ENCODE data around the gene EFCAB6. TPM values are rescaled to one million over a fixed set of nuclear protein-coding genes. Genes with fewer than 3 reads are reported as not detected.

EFCAB6 gene
- total and polyA plus RNA-seq, 2 donors: 1.1 to 1.4 TPM

GRCh38 chr22:43508489-43508888 lies 303.6 kb downstream of the EFCAB6 start:
- Histone ChIP-seq H3K4me3 (ENCODE audit: low read length in 2 of 2) (no peak overlapping the region), H3K27ac (ENCODE audit: low read depth in 1 of 2, low read length in 1 of 2) (no peak overlapping the region), H3K36me3 (ENCODE audit: control insufficient read depth in 2 of 2, insufficient read depth in 2 of 2, low read length in 1 of 2) (no peaks in the 10 kb centered on the region), H3K4me1 (ENCODE audit: control insufficient read depth in 2 of 2, insufficient read depth in 2 of 2, low read length in 2 of 2) (no peaks in the 10 kb centered on the region), H3K9me3 (ENCODE audit: control insufficient read depth in 2 of 2, insufficient read depth in 1 of 2, low read length in 1 of 2) (no peaks in the 10 kb centered on the region), H3K27me3 (ENCODE audit: control insufficient read depth in 2 of 2, insufficient read depth in 1 of 2, low read length in 1 of 2) (no peaks in the 10 kb centered on the region)
- no peak for DNase-seq (ENCODE audit: low read depth in 6 of 9, low spot score in 9 of 9)

DNA sequence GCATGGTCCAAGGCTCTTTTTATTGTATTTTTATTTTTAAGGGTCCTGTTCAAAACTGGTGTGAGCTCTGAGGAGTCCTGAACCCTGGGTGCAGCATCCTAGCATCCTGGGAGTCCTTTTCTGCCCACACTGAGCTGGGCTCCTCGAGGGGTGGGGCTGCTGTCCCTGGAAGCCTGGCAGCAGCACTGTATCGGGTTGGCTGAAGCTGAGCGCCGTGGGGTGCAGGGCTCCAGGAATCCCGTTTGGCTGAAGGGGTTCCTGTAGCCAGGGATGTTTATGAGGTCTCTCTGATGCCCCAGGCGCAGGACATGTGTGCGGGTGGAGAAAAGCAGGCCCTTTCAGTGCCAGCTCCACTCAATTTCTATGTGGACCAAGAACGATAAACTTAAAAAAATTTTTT lies 304.9 kb downstream of the EFCAB6 start:
- no peaks in the 10 kb centered on the region for H3K27me3 ChIP-seq (ENCODE audit: control insufficient read depth in 2 of 2, insufficient read depth in 1 of 2, low read length in 1 of 2)
- no peaks in the 10 kb centered on the region for H3K36me3 ChIP-seq (ENCODE audit: control insufficient read depth in 2 of 2, insufficient read depth in 2 of 2, low read length in 1 of 2)
- H3K4me3 ChIP-seq (ENCODE audit: low read length in 2 of 2): no peak overlapping the region
- H3K9me3 ChIP-seq (ENCODE audit: control insufficient read depth in 2 of 2, insufficient read depth in 1 of 2, low read length in 1 of 2): no peaks in the 10 kb centered on the region
- DNase-seq (ENCODE audit: low read depth in 6 of 9, low spot score in 9 of 9): no peak
- H3K27ac ChIP-seq (ENCODE audit: low read depth in 1 of 2, low read length in 1 of 2): no peak overlapping the region
- WGBS: 79% methylated on average over 8 of the region's 8 CpGs
- no peaks in the 10 kb centered on the region for H3K4me1 ChIP-seq (ENCODE audit: control insufficient read depth in 2 of 2, insufficient read depth in 2 of 2, low read length in 2 of 2)

GRCh38 chr22:43506487-43506886 lies 305.6 kb downstream of the EFCAB6 start:
- no peaks in the 10 kb centered on the region for H3K36me3 ChIP-seq (ENCODE audit: control insufficient read depth in 2 of 2, insufficient read depth in 2 of 2, low read length in 1 of 2)
- no peaks in the 10 kb centered on the region for H3K9me3 ChIP-seq (ENCODE audit: control insufficient read depth in 2 of 2, insufficient read depth in 1 of 2, low read length in 1 of 2)
- no peaks in the 10 kb centered on the region for H3K4me1 ChIP-seq (ENCODE audit: control insufficient read depth in 2 of 2, insufficient read depth in 2 of 2, low read length in 2 of 2)
- H3K27ac ChIP-seq (ENCODE audit: low read depth in 1 of 2, low read length in 1 of 2): no peak overlapping the region
- no peak overlapping the region for H3K4me3 ChIP-seq (ENCODE audit: low read length in 2 of 2)
- no peaks in the 10 kb centered on the region for H3K27me3 ChIP-seq (ENCODE audit: control insufficient read depth in 2 of 2, insufficient read depth in 1 of 2, low read length in 1 of 2)
- no peak for DNase-seq (ENCODE audit: low read depth in 6 of 9, low spot score in 9 of 9)
- WGBS: 84% methylated on average over 12 of the region's 12 CpGs

GRCh38 chr22:43505896-43506295 lies 306.2 kb downstream of the EFCAB6 start:
- no peak for DNase-seq (ENCODE audit: low read depth in 6 of 9, low spot score in 9 of 9)
- 88% methylated on average over 8 of the region's 8 CpGs for WGBS
- H3K4me1 ChIP-seq (ENCODE audit: control insufficient read depth in 2 of 2, insufficient read depth in 2 of 2, low read length in 2 of 2): no peaks in the 10 kb centered on the region
- no peaks in the 10 kb centered on the region for H3K9me3 ChIP-seq (ENCODE audit: control insufficient read depth in 2 of 2, insufficient read depth in 1 of 2, low read length in 1 of 2)
- H3K36me3 ChIP-seq (ENCODE audit: control insufficient read depth in 2 of 2, insufficient read depth in 2 of 2, low read length in 1 of 2): no peaks in the 10 kb centered on the region
- H3K4me3 ChIP-seq (ENCODE audit: low read length in 2 of 2): no peak overlapping the region
- no peaks in the 10 kb centered on the region for H3K27me3 ChIP-seq (ENCODE audit: control insufficient read depth in 2 of 2, insufficient read depth in 1 of 2, low read length in 1 of 2)
- H3K27ac ChIP-seq (ENCODE audit: low read depth in 1 of 2, low read length in 1 of 2): no peak overlapping the region

DNA sequence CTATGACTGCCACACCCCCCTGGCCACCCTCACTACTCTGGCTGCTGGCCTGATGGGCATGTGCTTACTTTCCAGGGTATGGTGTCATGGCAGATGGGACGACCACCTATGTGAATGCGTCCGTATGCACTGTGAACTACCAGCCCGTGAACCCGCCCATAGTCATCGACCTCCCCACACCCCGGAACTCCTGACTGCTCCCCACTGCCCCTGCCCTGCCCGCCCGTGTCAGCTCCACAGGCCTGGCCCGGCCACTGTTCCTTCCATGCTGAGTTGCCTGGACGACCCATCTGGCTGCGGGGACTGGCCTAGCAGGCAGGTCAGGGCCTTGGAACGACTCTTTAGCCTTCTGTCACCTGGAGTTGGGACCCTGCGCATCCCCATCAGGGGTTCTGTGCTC lies 306.7 kb downstream of the EFCAB6 start:
- Histone ChIP-seq H3K27me3 (ENCODE audit: control insufficient read depth in 2 of 2, insufficient read depth in 1 of 2, low read length in 1 of 2) (no peaks in the 10 kb centered on the region), H3K9me3 (ENCODE audit: control insufficient read depth in 2 of 2, insufficient read depth in 1 of 2, low read length in 1 of 2) (no peaks in the 10 kb centered on the region), H3K27ac (ENCODE audit: low read depth in 1 of 2, low read length in 1 of 2) (no peak overlapping the region), H3K4me3 (ENCODE audit: low read length in 2 of 2) (no peak overlapping the region), H3K4me1 (ENCODE audit: control insufficient read depth in 2 of 2, insufficient read depth in 2 of 2, low read length in 2 of 2) (no peaks in the 10 kb centered on the region), H3K36me3 (ENCODE audit: control insufficient read depth in 2 of 2, insufficient read depth in 2 of 2, low read length in 1 of 2) (no peaks in the 10 kb centered on the region)
- 96% methylated on average over 14 of the region's 14 CpGs for WGBS
- no peak for DNase-seq (ENCODE audit: low read depth in 6 of 9, low spot score in 9 of 9)

- DNase-seq (ENCODE audit: low read depth in 6 of 9, low spot score in 9 of 9): no peak
- H3K4me1 ChIP-seq (ENCODE audit: control insufficient read depth in 2 of 2, insufficient read depth in 2 of 2, low read length in 2 of 2): no peaks in the 10 kb centered on the region
- H3K4me3 ChIP-seq (ENCODE audit: low read length in 2 of 2): no peak overlapping the region
- no peaks in the 10 kb centered on the region for H3K27me3 ChIP-seq (ENCODE audit: control insufficient read depth in 2 of 2, insufficient read depth in 1 of 2, low read length in 1 of 2)
- WGBS: 97% methylated on average over 7 of the region's 7 CpGs
- H3K36me3 ChIP-seq (ENCODE audit: control insufficient read depth in 2 of 2, insufficient read depth in 2 of 2, low read length in 1 of 2): no peaks in the 10 kb centered on the region
- H3K9me3 ChIP-seq (ENCODE audit: control insufficient read depth in 2 of 2, insufficient read depth in 1 of 2, low read length in 1 of 2): no peaks in the 10 kb centered on the region
- H3K27ac ChIP-seq (ENCODE audit: low read depth in 1 of 2, low read length in 1 of 2): no peak overlapping the region
Observed at GRCh38 chr22:43504666-43505261, 307.3 kb downstream of the EFCAB6 start.

- H3K27me3 ChIP-seq (ENCODE audit: control insufficient read depth in 2 of 2, insufficient read depth in 1 of 2, low read length in 1 of 2): no peaks in the 10 kb centered on the region
- 99% methylated on average over 3 of the region's 3 CpGs for WGBS
Observed at GRCh38 chr22:43504068-43504467, 308.0 kb downstream of the EFCAB6 start.

DNA sequence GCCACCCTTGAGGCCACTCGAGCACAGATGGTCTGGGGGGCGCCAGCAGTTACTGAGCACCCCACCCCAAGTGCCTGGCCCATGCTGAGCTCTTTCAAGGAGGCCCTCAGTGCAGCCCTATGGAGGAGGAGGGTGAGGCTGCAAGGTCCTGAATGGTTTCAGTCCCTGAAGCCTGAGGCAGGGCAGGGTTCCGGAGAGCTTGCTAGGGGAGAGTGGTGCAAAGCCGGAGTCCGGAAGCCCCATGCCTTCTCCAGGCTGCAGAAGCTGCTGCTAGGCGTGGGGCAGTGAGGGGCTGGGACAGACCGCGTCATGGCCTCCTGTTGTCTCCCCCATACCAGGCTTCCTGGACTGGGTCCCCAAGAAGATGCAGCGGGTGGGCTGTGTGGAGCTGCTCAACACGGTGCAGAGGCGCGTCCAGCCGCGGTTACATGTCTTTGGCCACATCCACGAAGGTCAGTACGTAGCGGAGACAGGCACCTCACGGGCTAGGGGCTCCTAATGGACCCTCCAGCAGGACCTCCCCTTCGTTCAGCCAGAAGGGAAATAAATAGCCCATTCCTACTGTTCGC lies 309.7 kb downstream of the EFCAB6 start:
- 87% methylated on average over 20 of the region's 20 CpGs for WGBS
- Histone ChIP-seq H3K4me1 (ENCODE audit: control insufficient read depth in 2 of 2, insufficient read depth in 2 of 2, low read length in 2 of 2) (no peaks in the 10 kb centered on the region), H3K27ac (ENCODE audit: low read depth in 1 of 2, low read length in 1 of 2) (no peak overlapping the region), H3K9me3 (ENCODE audit: control insufficient read depth in 2 of 2, insufficient read depth in 1 of 2, low read length in 1 of 2) (peaks cover 0 to 7% of the 10 kb centered on the region in 2 donors), H3K27me3 (ENCODE audit: control insufficient read depth in 2 of 2, insufficient read depth in 1 of 2, low read length in 1 of 2) (no peaks in the 10 kb centered on the region), H3K4me3 (ENCODE audit: low read length in 2 of 2) (no peak overlapping the region), H3K36me3 (ENCODE audit: control insufficient read depth in 2 of 2, insufficient read depth in 2 of 2, low read length in 1 of 2) (no peaks in the 10 kb centered on the region)
- no peak for DNase-seq (ENCODE audit: low read depth in 6 of 9, low spot score in 9 of 9)

More at GRCh38 chr22:43504068-43504467, 308.0 kb downstream of the EFCAB6 start:
- Histone ChIP-seq H3K27ac (ENCODE audit: low read depth in 1 of 2, low read length in 1 of 2) (no peak overlapping the region), H3K36me3 (ENCODE audit: control insufficient read depth in 2 of 2, insufficient read depth in 2 of 2, low read length in 1 of 2) (no peaks in the 10 kb centered on the region), H3K9me3 (ENCODE audit: control insufficient read depth in 2 of 2, insufficient read depth in 1 of 2, low read length in 1 of 2) (no peaks in the 10 kb centered on the region), H3K4me1 (ENCODE audit: control insufficient read depth in 2 of 2, insufficient read depth in 2 of 2, low read length in 2 of 2) (no peaks in the 10 kb centered on the region), H3K4me3 (ENCODE audit: low read length in 2 of 2) (no peak overlapping the region)
- DNase-seq (ENCODE audit: low read depth in 6 of 9, low spot score in 9 of 9): no peak

- 80% methylated on average over 11 of the region's 11 CpGs for WGBS
Observed at GRCh38 chr22:43501878-43502277, 310.2 kb downstream of the EFCAB6 start.

More at GRCh38 chr22:43501878-43502277, 310.2 kb downstream of the EFCAB6 start:
- Histone ChIP-seq H3K9me3 (ENCODE audit: control insufficient read depth in 2 of 2, insufficient read depth in 1 of 2, low read length in 1 of 2) (peaks cover 0 to 8% of the 10 kb centered on the region in 2 donors), H3K27ac (ENCODE audit: low read depth in 1 of 2, low read length in 1 of 2) (no peak overlapping the region), H3K4me1 (ENCODE audit: control insufficient read depth in 2 of 2, insufficient read depth in 2 of 2, low read length in 2 of 2) (no peaks in the 10 kb centered on the region), H3K4me3 (ENCODE audit: low read length in 2 of 2) (no peak overlapping the region), H3K27me3 (ENCODE audit: control insufficient read depth in 2 of 2, insufficient read depth in 1 of 2, low read length in 1 of 2) (no peaks in the 10 kb centered on the region), H3K36me3 (ENCODE audit: control insufficient read depth in 2 of 2, insufficient read depth in 2 of 2, low read length in 1 of 2) (no peaks in the 10 kb centered on the region)
- DNase-seq (ENCODE audit: low read depth in 6 of 9, low spot score in 9 of 9): no peak

Data from thymus (tissue), 11 donors.